ENCODE data around the gene MAPK10.

The MAPK10 gene

GRCh38 chr4:86279293-86279960, 80.4 kb downstream of the MAPK10 start:
- no peak for DNase-seq (ENCODE audit: low read depth in 4 of 4, low spot score in 1 of 4)

- DNase-seq (ENCODE audit: low read depth in 4 of 4, low spot score in 1 of 4) = no peak
Measured at GRCh38 chr4:86278126-86278525, 81.7 kb downstream of the MAPK10 start.

GRCh38 chr4:86274642-86275041, 85.2 kb downstream of the MAPK10 start:
- no peak for DNase-seq (ENCODE audit: low read depth in 4 of 4, low spot score in 1 of 4)

GRCh38 chr4:86272669-86273068, 87.2 kb downstream of the MAPK10 start:
- no peak for DNase-seq (ENCODE audit: low read depth in 4 of 4, low spot score in 1 of 4)

GRCh38 chr4:86271057-86271456, 88.8 kb downstream of the MAPK10 start:
- DNase-seq (ENCODE audit: low read depth in 4 of 4, low spot score in 1 of 4) = no peak

GRCh38 chr4:86269354-86269753, 90.5 kb downstream of the MAPK10 start:
- no peak for DNase-seq (ENCODE audit: low read depth in 4 of 4, low spot score in 1 of 4)

- DNase-seq (ENCODE audit: low read depth in 4 of 4, low spot score in 1 of 4) = no peak
Measured at GRCh38 chr4:86264241-86264640, 95.6 kb downstream of the MAPK10 start.

GRCh38 chr4:86261636-86262035, 98.2 kb downstream of the MAPK10 start:
- no peak for DNase-seq (ENCODE audit: low read depth in 4 of 4, low spot score in 1 of 4)

- DNase-seq (ENCODE audit: low read depth in 4 of 4, low spot score in 1 of 4) = no peak
Measured at GRCh38 chr4:86256086-86256485, 103.8 kb downstream of the MAPK10 start.

- DNase-seq (ENCODE audit: low read depth in 4 of 4, low spot score in 1 of 4) = no peak
Measured at GRCh38 chr4:86250619-86251018, 109.2 kb downstream of the MAPK10 start.

- DNase-seq (ENCODE audit: low read depth in 4 of 4, low spot score in 1 of 4) = no peak
Measured at GRCh38 chr4:86250006-86250405, 109.8 kb downstream of the MAPK10 start.

GRCh38 chr4:86249074-86249473, 110.8 kb downstream of the MAPK10 start:
- DNase-seq (ENCODE audit: low read depth in 4 of 4, low spot score in 1 of 4) = no peak

- no peak for DNase-seq (ENCODE audit: low read depth in 4 of 4, low spot score in 1 of 4)
Measured at GRCh38 chr4:86247906-86248305, 111.9 kb downstream of the MAPK10 start.

GRCh38 chr4:86247320-86247719, 112.5 kb downstream of the MAPK10 start:
- no peak for DNase-seq (ENCODE audit: low read depth in 4 of 4, low spot score in 1 of 4)

- DNase-seq (ENCODE audit: low read depth in 4 of 4, low spot score in 1 of 4) = no peak
Measured at GRCh38 chr4:86243750-86244149, 116.1 kb downstream of the MAPK10 start.

GRCh38 chr4:86242677-86243076, 117.2 kb downstream of the MAPK10 start:
- DNase-seq (ENCODE audit: low read depth in 4 of 4, low spot score in 1 of 4) = no peak

GRCh38 chr4:86235549-86235948, 124.3 kb downstream of the MAPK10 start:
- no peak for DNase-seq (ENCODE audit: low read depth in 4 of 4, low spot score in 1 of 4)

- DNase-seq (ENCODE audit: low read depth in 4 of 4, low spot score in 1 of 4) = no peak
Measured at GRCh38 chr4:86233681-86234080, 126.2 kb downstream of the MAPK10 start.

- DNase-seq (ENCODE audit: low read depth in 4 of 4, low spot score in 1 of 4) = no peak
Measured at GRCh38 chr4:86233090-86233489, 126.8 kb downstream of the MAPK10 start.

- DNase-seq (ENCODE audit: low read depth in 4 of 4, low spot score in 1 of 4) = no peak
Measured at GRCh38 chr4:86223472-86223871, 136.4 kb downstream of the MAPK10 start.

- no peak for DNase-seq (ENCODE audit: low read depth in 4 of 4, low spot score in 1 of 4)
Measured at GRCh38 chr4:86221002-86221401, 138.9 kb downstream of the MAPK10 start.

GRCh38 chr4:86220121-86220520, 139.7 kb downstream of the MAPK10 start:
- no peak for DNase-seq (ENCODE audit: low read depth in 4 of 4, low spot score in 1 of 4)

GRCh38 chr4:86218746-86219473, 140.9 kb downstream of the MAPK10 start:
- no peak for DNase-seq (ENCODE audit: low read depth in 4 of 4, low spot score in 1 of 4)

Measured in stimulated activated CD4-positive, alpha-beta T cell treated with anti-CD3 and anti-CD28 coated beads, Interleukin-1b, Interleukin-23, amount 100 ng/mL, for 24 hours (primary cell).